ENCODE data around the gene ETS1. TPM values are rescaled to one million over a fixed set of nuclear protein-coding genes. Genes with fewer than 3 reads are reported as not detected.

The ETS1 gene
- polyA plus RNA-seq, 2 of the 4 experiments (the other 2 are of a cell fraction) = 14.5 to 18.8 TPM

GRCh38 chr11:128567130-128567529, 20.2 kb downstream of the ETS1 start (continued):
- TF ChIP-seq REST (IDR thresholded peaks at IDR 0.05) = no peak

GRCh38 chr11:128565881-128566280, 21.5 kb downstream of the ETS1 start:
- ATAC-seq (no peak), FAIRE-seq (no peak), DNase-seq (ENCODE audit: low read depth in 1 of 2, low spot score in 1 of 2) (no peak)
- no peaks in the 10 kb centered on the region for H3K4me1 ChIP-seq
- TF ChIP-seq ESRRA (IDR thresholded peaks at IDR 0.05; ENCODE audit: borderline replicate concordance, low read length) (no peak), NFE2L2 (conservative IDR thresholded peaks at IDR 0.05; ENCODE audit: low read length) (no peak), MAZ (IDR thresholded peaks at IDR 0.05; ENCODE audit: borderline replicate concordance, low read depth, low read length) (no peak), HOXB13 (CRISPR knock-in tag; IDR thresholded peaks at IDR 0.05; ENCODE audit: low read depth) (no peak), TP53 (CRISPR knock-in tag; IDR thresholded peaks at IDR 0.05) (no peak), PHF8 (IDR thresholded peaks at IDR 0.05; ENCODE audit: borderline replicate concordance, low read depth) (no peak), NPAS2 (CRISPR knock-in tag; IDR thresholded peaks at IDR 0.05; ENCODE audit: borderline replicate concordance) (no peak)
- POLR2A ChIA-PET = no interaction called here
- no peak overlapping the region for H3K4me2 ChIP-seq
- no peak overlapping the region for H3K4me3 ChIP-seq
- CTCF ChIA-PET = interaction anchor here (0.6 kb wide), 1 partner anchor 29 kb away, joined by 7 read pairs; no protein-coding TSS in a partner anchor
- H3K27ac ChIP-seq = no peak overlapping the region
- H3K9me3 ChIP-seq = no peaks in the 10 kb centered on the region
- 25% methylated on average over 4 of the region's 5 CpGs for WGBS (ENCODE audit: missing lambda C conversion rate)

GRCh38 chr11:128564642-128565245, 22.6 kb downstream of the ETS1 start:
- ChIA-PET CTCF (interaction anchor here (1.2 kb wide), 1 partner anchor 18 kb away, joined by 3 read pairs; no protein-coding TSS in a partner anchor), POLR2A (no interaction called here)
- no peak for TF ChIP-seq ATOH8 (CRISPR knock-in tag; IDR thresholded peaks at IDR 0.05; ENCODE audit: low read depth)
- TF ChIP-seq ZFP36 (IDR thresholded peaks at IDR 0.05; ENCODE audit: borderline replicate concordance, partially characterized antibody) = no peak
- DNase-seq (ENCODE audit: low read depth in 1 of 2, low spot score in 1 of 2) (no peak), ATAC-seq (no peak), FAIRE-seq (no peak)
- no peak overlapping the region for H3K27ac ChIP-seq
- 60% methylated on average over 3 of the region's 3 CpGs for WGBS (ENCODE audit: missing lambda C conversion rate)
- no peak overlapping the region for H3K4me2 ChIP-seq
- H3K9me3 ChIP-seq = no peaks in the 10 kb centered on the region
- no peak overlapping the region for H3K4me3 ChIP-seq
- H3K4me1 ChIP-seq = no peaks in the 10 kb centered on the region

- TF ChIP-seq PBX3 (IDR thresholded peaks at IDR 0.05) (no peak), POLR2AphosphoS2 (conservative IDR thresholded peaks at IDR 0.05; ENCODE audit: low read length) (no peak), HMGXB4 (CRISPR knock-in tag; IDR thresholded peaks at IDR 0.05; ENCODE audit: borderline replicate concordance) (no peak), CHD2 (IDR thresholded peaks at IDR 0.05; ENCODE audit: low read length, partially characterized antibody) (no peak), HES2 (IDR thresholded peaks at IDR 0.05) (no peak), ZFP36 (IDR thresholded peaks at IDR 0.05; ENCODE audit: borderline replicate concordance, partially characterized antibody) (no peak), MAX (IDR thresholded peaks at IDR 0.05) (no peak)
- 63% methylated on average over 11 of the region's 11 CpGs for WGBS (ENCODE audit: missing lambda C conversion rate)
- FAIRE-seq (no peak), DNase-seq (ENCODE audit: low read depth in 1 of 2, low spot score in 1 of 2) (no peak), ATAC-seq (no peak)
- ChIA-PET POLR2A (no interaction called here), CTCF (interaction anchor here (1.2 kb wide), 1 partner anchor 17 kb away, joined by 3 read pairs; no protein-coding TSS in a partner anchor)
- Histone ChIP-seq H3K9me3 (no peaks in the 10 kb centered on the region), H3K27ac (no peak overlapping the region), H3K4me1 (no peaks in the 10 kb centered on the region), H3K4me3 (no peak overlapping the region), H3K4me2 (no peak overlapping the region)
Observed at GRCh38 chr11:128563942-128564641, 23.3 kb downstream of the ETS1 start.

Data from A549 (cell line).